HG02798 (cell line): ENCODE measurements around the gene PAOX.

Experiments
- ATAC-seq: cut with Tn5 transposase; IDR thresholded peaks from one replicate; pipeline ENCODE4 v1.9.1; 2021; ENCODE audit warnings: mild to moderate bottlenecking; ENCODE audit not compliant: unreplicated experiment, poor library complexity

The PAOX gene

DNA sequence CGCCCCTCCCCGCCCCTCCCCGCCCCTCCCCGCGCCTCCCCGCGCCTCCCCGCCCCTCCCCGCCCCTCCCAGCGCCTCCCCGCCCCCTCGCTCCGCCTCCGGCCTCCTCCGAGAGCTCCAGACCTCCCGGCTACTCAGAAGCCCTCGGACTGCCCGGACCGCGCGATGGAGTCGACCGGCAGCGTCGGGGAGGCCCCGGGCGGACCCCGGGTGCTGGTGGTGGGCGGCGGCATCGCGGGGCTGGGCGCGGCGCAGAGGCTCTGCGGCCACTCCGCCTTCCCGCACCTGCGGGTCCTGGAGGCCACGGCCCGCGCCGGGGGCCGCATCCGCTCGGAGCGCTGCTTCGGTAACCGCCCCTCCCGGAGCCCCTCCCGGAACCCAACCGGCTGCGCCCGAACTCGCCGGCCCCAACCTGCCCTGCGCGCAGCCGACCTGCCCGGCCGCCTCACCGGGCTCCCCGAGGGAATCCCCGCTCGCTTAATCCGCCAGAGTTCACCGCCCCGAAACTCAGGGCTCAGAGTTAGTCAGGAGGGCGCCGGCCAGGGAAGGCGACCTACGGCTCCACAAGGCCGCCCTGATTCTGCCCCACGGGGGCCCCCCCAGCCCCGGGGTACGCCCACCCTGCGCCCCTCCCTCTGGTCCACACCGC is at the start of gene PAOX:
TSS of gene PAOX (plus strand) at position 111 of the 649 bp plus-strand sequence. CDS start at position 166, 55 bp downstream.
- ATAC-seq = peak; percentile 62

DNA sequence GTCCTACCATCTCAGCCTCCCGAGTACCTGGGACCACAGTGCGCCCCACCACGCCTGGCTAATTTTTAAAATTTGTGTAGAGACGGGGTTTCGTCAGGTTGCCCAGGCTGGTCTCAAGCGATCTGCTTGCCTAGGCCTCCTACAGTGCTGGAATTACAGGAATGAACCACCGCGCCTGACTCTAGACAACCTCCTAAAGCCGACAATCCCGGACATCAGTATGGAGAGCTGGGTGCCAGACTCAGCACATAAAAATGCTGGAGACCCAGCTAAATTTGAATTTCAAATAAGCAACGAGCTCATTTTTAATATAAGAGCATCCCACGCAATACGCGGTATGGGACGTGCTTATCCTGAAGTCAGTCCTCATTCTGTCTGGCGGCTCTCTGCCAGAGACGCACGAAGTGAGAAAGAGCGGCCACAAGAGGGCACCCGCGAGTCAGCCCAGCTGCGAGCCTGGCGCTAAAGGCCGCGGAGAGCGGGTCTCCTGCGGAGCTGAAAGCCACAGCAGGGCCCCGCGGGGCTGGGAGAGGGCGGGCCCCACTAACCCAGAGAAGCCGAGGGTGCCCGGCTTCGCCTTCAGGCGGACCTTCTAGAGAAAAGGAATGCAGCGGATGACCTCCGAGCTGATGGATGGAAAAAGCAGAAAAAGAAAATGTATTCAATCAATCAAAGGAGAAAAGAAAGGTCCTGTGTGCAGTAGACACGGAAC is 49.4 kb upstream of the PAOX start:
- peak; percentile 91 for ATAC-seq

DNA sequence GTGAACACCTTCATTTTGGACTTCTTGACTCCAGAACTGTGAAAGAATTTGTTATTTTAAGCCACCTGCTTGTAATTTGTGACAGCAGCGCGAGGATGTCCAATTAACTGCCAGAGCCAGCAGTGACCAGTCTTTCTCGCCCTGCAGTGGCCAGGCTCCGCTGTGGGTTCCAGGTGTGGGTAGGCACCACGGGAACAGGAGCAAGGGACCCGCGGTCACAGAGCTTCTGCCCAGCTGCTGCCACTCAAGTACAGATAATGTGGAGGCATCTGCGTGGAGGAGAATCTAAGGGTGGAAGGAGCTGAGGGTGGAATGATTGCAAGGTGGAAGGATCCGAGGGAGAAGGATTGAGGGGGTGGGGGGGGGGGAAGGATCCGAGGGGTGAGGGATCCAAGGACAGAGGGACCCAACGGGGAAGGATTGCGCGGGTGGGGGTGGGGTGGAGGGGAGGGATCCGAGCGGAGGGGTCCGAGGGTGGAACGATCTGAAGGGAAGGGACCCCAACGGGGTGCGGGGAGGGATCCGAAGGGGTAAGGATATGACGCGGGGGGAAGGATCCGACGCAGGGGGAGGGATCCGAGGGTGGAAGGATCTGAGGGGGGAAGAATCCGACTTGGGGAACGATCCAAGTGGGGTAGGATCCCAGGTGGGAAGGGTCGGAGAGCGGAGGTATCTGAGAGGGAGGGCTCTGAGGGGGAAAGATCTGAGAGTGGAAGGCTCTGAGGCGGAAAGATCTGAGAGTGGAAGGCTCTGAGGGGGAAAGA is 45.9 kb upstream of the PAOX start:
- ATAC-seq = no peak

DNA sequence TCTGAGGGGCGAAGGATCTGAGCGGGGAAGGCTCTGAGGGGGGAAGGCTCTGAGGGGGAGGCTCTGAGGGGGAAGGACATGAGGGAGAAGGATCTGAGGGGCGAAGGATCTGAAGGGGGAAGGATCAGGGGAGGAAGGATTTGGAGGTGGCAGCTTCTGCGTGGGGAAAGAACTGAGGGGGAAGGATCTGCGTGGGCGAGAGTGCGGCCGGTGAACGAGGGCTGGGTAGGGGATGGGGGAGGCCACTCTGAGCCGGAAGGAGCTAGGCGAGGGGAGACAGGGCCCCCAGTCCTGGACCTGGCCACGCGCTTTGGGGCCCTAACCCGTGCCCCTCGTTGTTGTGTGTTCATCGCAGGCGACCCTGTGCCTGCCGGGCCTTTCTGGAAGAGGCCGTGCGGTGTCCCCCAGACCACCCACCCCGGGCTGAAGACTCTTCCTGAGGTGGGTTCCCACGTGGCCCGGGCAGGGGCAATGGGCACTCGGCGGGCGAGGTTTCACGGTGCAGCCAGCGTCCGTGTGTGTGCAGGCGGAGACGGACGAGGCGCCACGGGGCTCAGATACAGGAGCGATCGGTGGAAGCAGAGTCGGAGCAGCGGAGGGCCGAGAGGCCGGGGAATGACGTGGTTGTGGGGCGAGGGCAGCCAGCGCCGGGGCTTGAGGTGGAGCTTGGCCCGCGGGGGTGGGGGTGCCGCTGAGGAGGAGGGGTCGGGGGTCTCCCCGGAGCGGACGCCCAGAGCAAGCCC is 44.4 kb upstream of the PAOX start:
- ATAC-seq = peak; percentile 5

DNA sequence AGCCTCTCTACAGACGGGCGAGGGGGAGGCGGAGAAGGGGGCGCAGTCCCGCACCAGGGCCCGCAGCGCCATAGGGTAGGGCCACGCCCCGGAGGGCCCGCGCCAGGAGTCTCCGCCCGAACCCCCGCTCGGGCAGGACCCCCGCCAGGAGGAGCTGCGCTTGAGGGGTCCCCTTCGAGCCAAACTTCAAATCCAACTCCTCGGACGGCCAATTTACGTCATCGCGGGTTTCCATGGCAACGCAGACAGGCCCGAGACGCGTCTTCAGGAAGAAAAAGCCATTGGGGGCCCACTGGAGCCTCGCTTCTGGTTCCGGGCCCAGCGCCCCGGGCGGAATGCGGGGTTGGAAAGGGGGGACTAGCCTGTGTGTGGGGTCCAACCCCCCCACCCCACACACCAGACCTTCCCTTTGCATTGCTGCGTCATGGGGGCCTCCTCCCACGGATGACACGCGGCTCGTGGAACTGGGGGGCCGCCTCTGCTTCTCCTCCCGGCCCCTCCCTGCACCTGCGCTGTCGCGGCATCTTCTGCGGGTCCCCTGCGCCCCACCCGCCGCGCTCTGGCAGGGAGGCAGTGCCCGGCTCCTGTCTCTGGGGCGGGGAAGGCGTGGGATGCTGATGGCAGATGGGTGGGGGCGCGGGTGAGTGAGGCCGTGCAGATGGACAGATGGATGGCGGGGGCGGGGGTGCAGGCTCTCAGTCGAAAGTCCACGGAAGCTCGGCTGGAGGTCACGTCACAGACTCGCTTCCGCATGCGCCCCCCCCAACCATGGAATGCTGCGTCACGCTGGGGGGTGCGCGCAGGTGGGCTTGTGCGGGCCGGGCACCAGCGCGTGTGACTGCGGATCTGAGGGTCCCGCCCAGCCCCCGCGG is 43.6 kb upstream of the PAOX start:
- ATAC-seq = peak; percentile 33

DNA sequence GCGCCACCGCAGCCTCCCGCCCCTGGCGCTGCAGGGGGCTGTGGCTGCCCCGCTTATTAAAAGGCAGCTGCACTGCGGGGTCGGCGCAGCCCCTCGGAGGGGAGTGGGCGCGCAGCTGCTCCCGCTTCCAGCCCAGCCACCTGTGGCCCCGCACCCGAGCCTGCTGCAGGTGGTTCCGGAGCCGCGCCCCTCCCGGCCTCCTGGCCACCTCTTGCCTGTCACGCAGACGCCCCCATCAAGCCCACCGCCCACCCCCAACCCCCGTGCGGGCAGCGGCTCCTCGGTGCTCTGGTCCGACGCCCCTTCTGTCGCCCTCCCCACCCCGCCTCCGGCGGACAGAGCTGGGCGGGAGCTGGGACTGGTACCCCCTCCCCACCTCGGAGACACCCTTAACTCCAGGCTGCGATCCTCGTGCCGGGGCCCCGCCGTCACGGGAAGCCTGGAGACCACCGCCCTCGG is 42.9 kb upstream of the PAOX start:
- ATAC-seq = no peak

DNA sequence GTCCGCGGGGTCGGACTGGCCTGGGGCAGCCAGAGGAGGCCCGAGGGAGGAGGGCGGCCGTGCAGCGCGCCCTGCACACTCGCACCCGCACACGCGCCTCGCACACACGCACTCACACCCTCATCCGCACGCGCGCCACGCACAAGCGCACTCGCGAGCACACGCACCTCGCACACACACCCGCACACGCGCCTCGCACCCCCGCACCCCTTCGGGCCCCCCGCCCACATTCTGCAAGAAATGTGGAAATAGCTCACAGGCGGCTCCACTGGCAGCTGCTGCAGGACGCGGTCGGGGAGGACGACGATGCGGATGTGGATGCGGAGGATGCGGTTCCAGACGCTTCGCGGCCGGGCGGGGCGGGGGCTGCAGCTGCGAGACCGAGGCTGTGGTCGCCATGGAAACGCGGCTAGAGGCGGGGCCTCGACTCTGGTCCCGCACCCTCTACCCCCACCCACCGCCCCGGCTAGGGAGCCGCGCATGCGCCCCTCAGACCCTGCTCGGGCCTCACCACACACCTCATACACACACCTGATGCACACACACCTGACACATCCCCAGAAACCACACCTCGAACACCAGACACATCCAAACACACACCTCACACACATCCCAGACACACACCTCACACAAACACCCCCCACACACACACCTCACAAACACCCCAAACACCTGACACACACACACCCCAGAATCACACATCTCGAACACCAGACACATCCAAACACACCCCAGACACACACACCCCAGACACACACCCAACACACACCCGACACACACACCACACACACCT is 42.3 kb upstream of the PAOX start, which contains the start of gene CALY:
TSS of gene CALY (minus strand) at position 320 of the 793 bp plus-strand sequence. CDS start 7,907 bp downstream, outside the sequence.
- no peak for ATAC-seq

DNA sequence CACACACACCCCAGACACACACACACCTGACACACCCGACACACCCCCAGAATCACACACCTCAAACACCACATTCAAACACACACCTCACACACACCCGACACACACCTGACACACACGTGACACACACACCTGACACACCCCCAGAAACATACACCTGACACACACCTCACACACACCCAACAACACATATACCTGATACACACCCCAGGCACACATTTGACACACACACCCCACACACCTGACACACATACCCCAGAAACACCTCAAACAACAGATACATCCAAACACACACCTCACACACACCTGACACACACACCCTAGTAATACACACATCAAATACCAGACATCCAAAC is 41.7 kb upstream of the PAOX start:
- ATAC-seq = no peak

DNA sequence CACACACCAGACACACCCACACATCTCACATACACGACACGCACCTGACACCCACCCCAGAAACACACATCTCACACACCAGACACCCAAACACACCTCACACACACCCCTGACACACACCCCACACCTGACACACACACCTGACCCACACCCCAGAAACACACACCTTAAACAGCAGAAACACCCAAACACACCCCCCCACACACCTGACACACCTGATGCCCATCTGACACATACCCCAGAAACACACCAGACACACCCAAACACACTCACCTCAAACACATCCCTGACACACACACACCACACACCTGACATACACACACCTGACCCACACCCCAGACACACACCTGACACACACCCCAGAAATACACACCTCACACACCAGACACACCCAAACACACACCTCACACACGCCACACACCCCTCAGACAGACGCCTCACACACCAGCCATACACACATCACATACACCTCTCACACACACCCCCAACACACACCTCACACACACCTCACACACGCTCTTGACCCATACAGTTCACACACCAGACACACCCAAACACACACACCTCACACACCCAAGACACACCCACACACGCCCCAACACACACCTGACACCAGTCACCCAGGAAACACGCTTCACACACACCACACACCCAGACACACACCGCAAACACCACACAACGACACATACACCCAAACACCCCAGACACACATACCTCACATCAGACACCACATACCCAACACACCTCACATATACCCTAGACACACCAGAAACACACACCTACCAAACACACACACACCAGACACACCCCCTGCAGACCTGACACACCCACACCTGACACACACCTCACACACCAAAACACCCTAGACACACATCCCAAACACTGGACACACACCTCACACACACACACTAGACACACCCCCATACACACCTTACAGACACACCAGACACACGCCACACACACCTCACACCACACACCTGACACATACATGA is 40.7 kb upstream of the PAOX start:
- no peak for ATAC-seq

DNA sequence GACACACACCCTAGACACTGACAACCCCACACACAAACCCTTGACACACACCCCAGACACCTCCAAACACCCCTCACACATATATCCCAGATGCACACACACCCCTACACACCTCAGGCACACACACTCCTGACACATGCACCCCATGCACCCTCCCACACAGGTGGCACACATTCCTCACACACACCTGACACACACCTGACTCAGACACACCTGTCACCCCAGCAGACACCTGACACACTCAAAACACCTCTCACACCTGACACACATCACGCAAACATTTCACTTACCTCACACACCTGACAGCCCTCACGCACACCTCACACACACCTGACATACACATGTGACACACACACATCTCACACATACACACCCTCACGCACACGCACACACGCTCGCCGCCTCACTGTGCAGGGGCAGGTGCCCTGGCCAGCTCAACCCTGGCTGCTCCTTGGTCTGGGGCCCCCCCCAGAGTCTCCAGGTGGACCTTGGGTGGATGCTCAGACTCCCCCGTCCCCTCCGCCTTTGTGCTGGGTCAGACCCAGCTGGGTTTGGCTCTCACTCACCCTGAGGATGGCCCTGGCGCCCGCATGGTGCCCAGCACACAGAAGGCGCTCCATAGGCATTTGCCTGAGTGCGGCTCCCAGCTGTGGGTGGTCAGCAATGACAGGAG is 39.2 kb upstream of the PAOX start:
- ATAC-seq = no peak

DNA sequence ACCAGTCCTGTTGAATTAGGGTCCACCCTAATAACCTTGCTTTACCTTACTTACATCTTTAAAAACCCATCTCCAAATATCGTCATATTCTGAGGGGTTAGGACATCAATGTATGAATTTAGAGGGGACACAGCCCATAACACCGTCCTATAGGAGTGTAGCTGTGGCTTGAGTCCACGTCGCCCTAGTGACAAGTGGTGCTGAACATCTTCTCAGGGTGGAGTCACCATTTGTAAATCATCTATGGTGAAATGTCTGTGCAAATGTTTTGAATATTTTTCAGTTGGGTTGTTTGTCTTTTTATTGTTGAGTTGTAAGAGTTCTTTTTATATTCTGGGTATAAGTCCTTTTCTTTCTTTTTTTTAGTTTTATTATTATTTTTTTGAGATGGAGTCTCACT is 37.1 kb upstream of the PAOX start:
- ATAC-seq = no peak

DNA sequence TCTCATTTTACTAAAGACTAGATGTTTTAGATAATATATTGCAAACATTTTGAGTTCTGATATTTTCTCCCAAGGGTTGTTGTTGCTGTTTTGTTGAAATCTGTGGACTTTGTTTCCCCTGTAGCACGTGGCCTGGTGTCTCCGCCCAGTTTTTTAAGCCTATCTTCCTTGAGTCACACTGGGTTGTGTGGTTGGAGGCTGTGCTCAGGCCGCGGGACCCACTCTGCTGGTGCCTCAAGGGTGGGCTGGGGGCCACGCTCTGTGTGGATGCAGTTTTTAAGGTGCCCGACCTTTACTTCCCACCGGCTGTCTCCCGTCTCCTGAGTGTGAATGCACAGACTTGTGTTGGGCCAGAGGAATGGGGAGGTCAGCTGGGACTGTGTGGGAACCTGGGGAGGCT is 36.1 kb upstream of the PAOX start:
- ATAC-seq = no peak

DNA sequence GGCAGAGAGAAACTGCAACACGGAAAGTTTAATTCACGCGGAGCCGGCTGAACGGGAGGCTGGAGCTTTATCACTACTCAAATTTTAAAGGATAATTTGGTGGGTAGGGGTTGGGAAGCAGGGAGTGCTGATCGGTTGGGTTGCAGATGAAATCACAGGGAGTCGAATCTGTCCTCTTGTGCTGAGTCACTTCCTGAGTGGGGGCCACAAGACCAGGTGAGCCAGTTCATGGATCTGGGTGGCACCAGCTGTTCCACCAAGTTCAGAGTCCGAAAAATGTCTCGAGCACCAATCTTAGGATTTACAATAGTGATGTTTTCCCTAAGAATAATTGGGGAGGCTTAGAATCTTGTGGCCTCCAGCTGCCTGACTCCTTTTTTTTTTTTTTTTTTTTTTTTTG is 35.5 kb upstream of the PAOX start:
- ATAC-seq = no peak

DNA sequence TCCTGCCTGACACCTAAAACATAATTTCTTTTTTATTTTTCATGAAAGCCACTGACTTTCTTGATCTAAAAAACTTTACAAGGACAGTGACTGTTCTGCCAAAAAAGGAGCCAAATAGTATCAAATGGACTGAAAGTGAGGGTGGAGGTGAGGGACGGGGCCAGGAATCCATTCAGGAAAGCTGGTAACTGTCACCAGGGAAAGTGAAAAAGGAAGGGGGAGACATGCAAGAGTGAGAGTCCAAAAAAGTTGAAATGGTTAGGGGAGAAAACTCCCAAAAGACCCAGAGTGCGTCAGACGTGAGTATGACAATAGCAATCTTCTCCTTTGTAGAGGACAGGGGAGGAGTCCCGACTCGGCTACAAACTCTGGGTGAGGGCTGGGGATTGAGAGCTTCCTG is 34.8 kb upstream of the PAOX start:
- no peak for ATAC-seq

DNA sequence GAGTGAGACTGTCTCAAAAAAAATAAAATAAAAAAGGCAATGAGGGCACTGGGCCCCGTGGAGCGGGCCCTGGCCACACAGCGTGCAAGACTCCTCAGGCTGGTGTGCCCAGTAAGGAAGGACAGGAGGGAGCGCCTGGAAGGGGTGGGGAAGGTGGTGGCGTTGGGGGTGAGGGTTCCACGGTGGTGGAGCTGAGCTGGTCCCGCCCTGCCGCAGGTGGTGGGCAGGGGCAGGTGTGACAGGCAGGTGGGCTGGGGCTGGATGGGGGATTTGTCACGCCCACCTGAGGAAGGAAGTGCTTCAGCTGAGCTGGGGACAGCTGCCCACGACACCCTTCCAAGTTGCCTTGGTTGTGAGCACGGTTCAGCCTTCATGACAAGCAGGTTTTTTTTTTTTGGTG is 32.6 kb upstream of the PAOX start:
- ATAC-seq = no peak

DNA sequence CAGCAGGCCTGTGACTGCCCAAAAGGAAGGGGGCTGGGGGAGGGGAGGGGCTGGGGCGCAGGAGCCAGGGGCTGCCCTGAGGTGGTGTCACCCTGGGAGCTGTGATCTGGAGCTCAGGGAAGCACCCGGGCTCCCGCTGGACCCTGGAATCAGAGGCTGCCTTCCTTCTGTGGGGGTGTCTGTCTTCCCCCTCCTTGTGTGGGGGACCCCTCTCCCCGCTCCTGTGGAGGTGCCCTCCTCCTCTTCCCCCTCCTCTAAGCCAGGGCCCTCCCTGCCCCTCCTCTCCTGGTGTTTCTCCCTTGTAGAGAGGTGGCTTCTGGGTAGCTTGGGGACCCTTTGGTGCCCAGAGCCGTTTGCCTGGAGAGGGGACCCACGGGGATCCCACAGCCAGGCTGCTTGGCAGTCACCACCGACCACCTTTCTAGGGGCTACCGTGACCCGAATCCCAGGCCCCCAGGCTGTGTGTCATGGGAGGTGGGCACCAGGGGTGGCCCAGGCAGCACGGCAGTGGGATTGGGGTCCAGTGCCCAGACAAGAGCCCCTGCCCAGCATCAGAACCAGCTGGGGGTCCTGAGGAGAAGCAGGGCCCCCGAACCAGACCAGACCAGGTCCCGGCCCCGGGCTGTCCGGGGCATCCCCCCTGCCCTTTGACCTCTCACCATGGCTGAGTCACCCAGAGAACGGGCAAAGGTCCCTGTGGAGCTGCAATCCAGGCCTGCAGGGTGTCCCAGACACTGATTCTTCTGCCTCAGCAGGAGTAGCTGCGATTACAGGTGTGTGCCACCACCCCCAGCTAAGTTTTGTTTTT is 31.1 kb upstream of the PAOX start:
- ATAC-seq = no peak
